Trophoblast cell (in vitro differentiated cells and primary cell): Measurements from ENCODE around the gene RARS1. TPM values are rescaled to one million over a fixed set of nuclear protein-coding genes. Genes with fewer than 3 reads are reported as not detected.

Experiments used
- DNase-seq, 2 donors: peaks; one replicate each; pipeline ENCODE4 v3.0.0-alpha.2; 2016
- H2AFZ ChIP-seq: 2 replicates; pipeline ENCODE4 v1.6.1; 2013; ENCODE audit warnings: low read length, moderate library complexity, mild to moderate bottlenecking; ENCODE audit not compliant: insufficient read depth, poor library complexity
- H2AK5ac ChIP-seq: 2 replicates; pipeline ENCODE4 v1.6.1; 2013; ENCODE audit warnings: mild to moderate bottlenecking, low read length
- H2BK120ac ChIP-seq: 2 replicates; pipeline ENCODE4 v1.6.1; 2013; ENCODE audit warnings: low read length, mild to moderate bottlenecking, moderate library complexity; ENCODE audit not compliant: insufficient read depth, poor library complexity
- H2BK12ac ChIP-seq: 2 replicates; pipeline ENCODE4 v1.6.1; 2013; ENCODE audit warnings: mild to moderate bottlenecking, low read length, moderate library complexity
- H2BK5ac ChIP-seq: 2 replicates; pipeline ENCODE4 v1.6.1; 2013; ENCODE audit warnings: low read length, low read depth, moderate library complexity, mild to moderate bottlenecking; ENCODE audit not compliant: poor library complexity
- H3K14ac ChIP-seq: 2 replicates; pipeline ENCODE4 v1.6.1; 2013; ENCODE audit warnings: mild to moderate bottlenecking, low read length
- H3K18ac ChIP-seq: 2 replicates; pipeline ENCODE4 v1.6.1; 2013; ENCODE audit warnings: mild to moderate bottlenecking, low read length
- H3K23ac ChIP-seq: 2 replicates; pipeline ENCODE4 v1.6.1; 2013; ENCODE audit warnings: low read length
- H3K27ac ChIP-seq: 2 replicates; pipeline ENCODE4 v1.5.1; 2013; ENCODE audit warnings: low read depth, mild to moderate bottlenecking, inconsistent platforms, low read length, moderate library complexity
- H3K27me3 ChIP-seq: 2 replicates; pipeline ENCODE4 v1.6.1; 2013; ENCODE audit warnings: inconsistent platforms, mild to moderate bottlenecking, low read length, moderate library complexity; ENCODE audit not compliant: insufficient read depth
- H3K36me3 ChIP-seq, 2 experiments: 1 replicate in 1 of 2; 2 replicates in 1 of 2; pipeline ENCODE4 v1.6.1; 2013; ENCODE audit warnings: low read length in 2 of 2, mild to moderate bottlenecking in 2 of 2, moderate library complexity in 1 of 2; ENCODE audit not compliant: insufficient read depth in 2 of 2, control insufficient read depth in 1 of 2
- H3K4ac ChIP-seq: 2 replicates; pipeline ENCODE4 v1.6.1; 2013; ENCODE audit warnings: low read depth, mild to moderate bottlenecking, low read length, moderate library complexity
- H3K4me1 ChIP-seq, 2 experiments: 1 replicate in 1 of 2; 2 replicates in 1 of 2; pipeline ENCODE4 v1.6.1; 2013; ENCODE audit warnings: low read length in 2 of 2, mild to moderate bottlenecking in 2 of 2, moderate library complexity in 1 of 2; ENCODE audit not compliant: insufficient read depth in 2 of 2, control insufficient read depth in 1 of 2
- H3K4me2 ChIP-seq: 2 replicates; pipeline ENCODE4 v1.6.1; 2013; ENCODE audit warnings: inconsistent platforms, mild to moderate bottlenecking, low read length, moderate library complexity
- H3K4me3 ChIP-seq: 2 replicates; pipeline ENCODE4 v1.5.1; 2013; ENCODE audit warnings: mild to moderate bottlenecking, low read depth, low read length, inconsistent platforms
- H3K79me1 ChIP-seq: one replicate; pipeline ENCODE4 v1.6.1; 2013; ENCODE audit warnings: low read length
- H3K79me2 ChIP-seq: 2 replicates; pipeline ENCODE4 v1.6.1; 2013; ENCODE audit warnings: low read length, mild to moderate bottlenecking; ENCODE audit not compliant: control insufficient read depth, insufficient read depth, poor library complexity
- H3K9ac ChIP-seq: 2 replicates; pipeline ENCODE4 v1.6.1; 2013; ENCODE audit warnings: mild to moderate bottlenecking, low read length
- H3K9me3 ChIP-seq: 2 replicates; pipeline ENCODE4 v1.6.1; 2013; ENCODE audit warnings: low read depth, mild to moderate bottlenecking, control low read depth, inconsistent platforms, low read length; ENCODE audit not compliant: insufficient read depth
- H4K12ac ChIP-seq: 2 replicates; pipeline ENCODE4 v1.6.1; 2013; ENCODE audit warnings: low read depth, mild to moderate bottlenecking, low read length, moderate library complexity
- H4K8ac ChIP-seq: 2 replicates; pipeline ENCODE4 v1.6.1; 2013; ENCODE audit warnings: low read depth, mild to moderate bottlenecking, low read length, moderate library complexity
- H4K91ac ChIP-seq: one replicate; pipeline ENCODE4 v1.6.1; 2013; ENCODE audit warnings: low read depth, mild to moderate bottlenecking, low read length, moderate library complexity
- WGBS: extraction: QIAGEN DNeasy Blood & Tissue Kit; methylation state at CpG from one replicate; pipeline ENCODE4 v1.1.7; 2013; ENCODE audit warnings: missing lambda C conversion rate; ENCODE audit not compliant: insufficient read length, insufficient coverage; ENCODE audit errors: extremely low coverage; 5-methylcytosine and 5-hydroxymethylcytosine counted together
- polyA plus RNA-seq: library from polyadenylated mRNA; stranded (reverse); fragments of 200-250 nt; gene quantifications from 2 replicates; pipeline ENCODE4 v1.2.3, GENCODE V29; 2013

RARS1 gene
- 86.5 and 89.0 TPM in 2 replicates for polyA plus RNA-seq

DNA sequence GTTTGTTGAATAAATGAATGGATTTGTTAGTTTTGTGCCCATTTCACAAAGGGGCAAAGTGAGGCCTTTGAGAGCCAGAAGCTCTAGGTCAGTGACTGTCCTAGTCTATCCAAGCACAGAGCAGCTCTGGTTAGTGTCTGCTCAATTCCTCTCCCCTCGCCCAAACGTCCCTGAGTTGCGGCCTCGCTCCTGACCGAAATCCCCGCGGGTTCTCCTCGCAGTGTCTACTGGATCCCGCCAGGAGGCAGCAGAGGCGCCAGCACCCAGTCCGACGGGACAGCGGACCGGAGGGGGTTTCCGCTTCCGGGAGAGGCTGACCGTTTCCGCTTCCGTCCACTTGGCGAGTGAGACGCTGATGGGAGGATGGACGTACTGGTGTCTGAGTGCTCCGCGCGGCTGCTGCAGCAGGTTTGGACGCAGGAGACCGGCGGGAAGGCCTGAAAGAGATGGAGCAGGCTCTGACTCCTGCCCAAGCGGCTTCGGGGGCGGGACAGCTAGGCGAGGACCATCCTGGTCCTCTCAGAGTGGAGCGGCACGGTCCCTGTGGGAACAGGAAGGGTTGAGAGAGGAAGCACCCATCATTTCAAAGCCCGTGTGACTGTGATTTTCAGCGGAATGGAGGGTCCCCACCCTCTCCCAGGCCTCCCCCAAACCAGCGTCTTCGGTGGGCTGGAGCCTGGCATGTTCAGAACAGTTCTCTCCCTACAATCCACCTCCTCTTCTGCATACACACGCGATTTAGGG lies at the start of gene RARS1:
TSS of gene RARS1 (plus strand) at position 336 of the 744 bp plus-strand sequence. CDS start at position 364, 28 bp downstream.
- peak; percentile 96 to 97 for DNase-seq
- H3K9me3 ChIP-seq, result no peaks in the 10 kb centered on the region
- peak within 1 kb of the TSS; percentile 78 for H4K12ac ChIP-seq
- H3K9ac ChIP-seq, result peak within 1 kb of the TSS; percentile 59
- H2BK120ac ChIP-seq, result peak within 1 kb of the TSS; percentile 3
- H3K4me2 ChIP-seq, result peak within 1 kb of the TSS; percentile 79
- H4K91ac ChIP-seq, result peak within 1 kb of the TSS; percentile 56
- H3K23ac ChIP-seq, result no peak within 1 kb of the TSS
- peaks cover 15 to 21% of the 10 kb centered on the region in 2 experiments for H3K36me3 ChIP-seq
- H3K27me3 ChIP-seq, result no peaks in the 10 kb centered on the region
- H3K27ac ChIP-seq, result no peak within 1 kb of the TSS
- no CpG with 5 or more reads among the region's 40 CpGs for WGBS
- peak within 1 kb of the TSS; percentile 40 for H3K14ac ChIP-seq
- no peak within 1 kb of the TSS for H2BK5ac ChIP-seq
- no peak within 1 kb of the TSS for H2BK12ac ChIP-seq
- H3K79me2 ChIP-seq, result peaks cover 4% of the 10 kb centered on the region
- H3K4ac ChIP-seq, result peak within 1 kb of the TSS; percentile 18
- peaks cover 3% of the 10 kb centered on the region for H3K79me1 ChIP-seq
- H3K4me3 ChIP-seq, result peak within 1 kb of the TSS; percentile 84
- peak within 1 kb of the TSS; percentile 24 for H3K18ac ChIP-seq
- H4K8ac ChIP-seq, result peak within 1 kb of the TSS; percentile 90
- peak within 1 kb of the TSS; percentile 17 for H2AK5ac ChIP-seq
- H3K4me1 ChIP-seq, result peaks cover 1 to 2% of the 10 kb centered on the region in 2 experiments
- peak within 1 kb of the TSS; percentile 80 for H2AFZ ChIP-seq

GRCh38 chr5:168438349-168438748 lies 47.9 kb upstream of the RARS1 start:
- Histone ChIP-seq H3K4me2 (no peak overlapping the region), H3K27me3 (no peaks in the 10 kb centered on the region), H3K9ac (no peak overlapping the region), H3K27ac (no peak overlapping the region), H3K23ac (no peak overlapping the region), H2AFZ (no peak overlapping the region), H4K8ac (no peak overlapping the region), H2BK120ac (no peak overlapping the region), H2BK12ac (no peak overlapping the region), H2BK5ac (no peak overlapping the region), H3K14ac (no peak overlapping the region), H3K18ac (no peak overlapping the region), H3K9me3 (no peaks in the 10 kb centered on the region), H3K4me3 (no peak overlapping the region), H3K4me1 (peaks cover 0 to 3% of the 10 kb centered on the region in 2 experiments), H3K36me3 (peaks cover 12 to 22% of the 10 kb centered on the region in 2 experiments), H3K4ac (no peak overlapping the region), H4K12ac (no peak overlapping the region), H3K79me2 (no peaks in the 10 kb centered on the region), H2AK5ac (no peak overlapping the region), H4K91ac (no peak overlapping the region), H3K79me1 (no peaks in the 10 kb centered on the region)
- no CpG with 5 or more reads among the region's 5 CpGs for WGBS
- no peak for DNase-seq

DNA sequence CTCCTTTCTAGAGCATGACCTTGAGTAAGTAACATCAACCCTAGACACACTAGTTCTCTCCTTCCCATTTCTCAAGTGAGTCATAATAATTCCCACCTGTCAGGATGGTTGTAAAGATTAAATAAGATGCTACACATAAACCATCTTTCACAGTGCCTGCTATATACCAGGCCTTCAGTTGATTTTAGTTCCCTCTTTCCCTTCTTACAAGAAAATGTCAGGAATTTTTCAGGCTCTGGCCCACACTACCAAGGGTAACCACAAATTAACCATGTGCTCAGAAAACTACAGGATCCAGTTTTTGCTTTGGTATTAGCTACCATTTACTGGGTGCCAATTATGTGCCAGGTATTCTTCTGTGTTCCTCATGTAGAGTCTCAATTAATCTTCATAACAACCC lies 42.7 kb upstream of the RARS1 start:
- no peak overlapping the region for H4K8ac ChIP-seq
- no peak overlapping the region for H3K27ac ChIP-seq
- no peak overlapping the region for H3K23ac ChIP-seq
- peaks cover 2% of the 10 kb centered on the region for H3K79me1 ChIP-seq
- no peak overlapping the region for H2BK12ac ChIP-seq
- no peaks in the 10 kb centered on the region for H3K79me2 ChIP-seq
- no peak overlapping the region for H2AFZ ChIP-seq
- no peak overlapping the region for H2BK120ac ChIP-seq
- no peak overlapping the region for H3K9ac ChIP-seq
- no peak overlapping the region for H3K4me3 ChIP-seq
- no peak overlapping the region for H4K12ac ChIP-seq
- no peak overlapping the region for H2AK5ac ChIP-seq
- no peaks in the 10 kb centered on the region for H3K9me3 ChIP-seq
- no peak overlapping the region for H3K18ac ChIP-seq
- peaks cover 8 to 18% of the 10 kb centered on the region in 2 experiments for H3K36me3 ChIP-seq
- no peak overlapping the region for H3K4me2 ChIP-seq
- no peak overlapping the region for H2BK5ac ChIP-seq
- no peak for DNase-seq
- H4K91ac ChIP-seq, result no peak overlapping the region
- H3K14ac ChIP-seq, result no peak overlapping the region
- no peaks in the 10 kb centered on the region for H3K27me3 ChIP-seq
- peaks cover 0 to 4% of the 10 kb centered on the region in 2 experiments for H3K4me1 ChIP-seq
- no peak overlapping the region for H3K4ac ChIP-seq

- no peak overlapping the region for H3K4me2 ChIP-seq
- H2BK12ac ChIP-seq, result no peak overlapping the region
- H3K79me1 ChIP-seq, result peaks cover 2% of the 10 kb centered on the region
- no peak overlapping the region for H3K18ac ChIP-seq
- no peak overlapping the region for H3K4ac ChIP-seq
- no peak overlapping the region for H4K12ac ChIP-seq
- H3K79me2 ChIP-seq, result no peaks in the 10 kb centered on the region
- H3K4me3 ChIP-seq, result no peak overlapping the region
- H3K23ac ChIP-seq, result no peak overlapping the region
- H2BK120ac ChIP-seq, result no peak overlapping the region
- no peak overlapping the region for H3K14ac ChIP-seq
- H3K27ac ChIP-seq, result no peak overlapping the region
- H3K36me3 ChIP-seq, result peaks cover 8 to 18% of the 10 kb centered on the region in 2 experiments
- no peaks in the 10 kb centered on the region for H3K27me3 ChIP-seq
- H3K4me1 ChIP-seq, result peaks cover 0 to 4% of the 10 kb centered on the region in 2 experiments
- no peak overlapping the region for H2AK5ac ChIP-seq
- H2AFZ ChIP-seq, result no peak overlapping the region
- WGBS, result no CpG with 5 or more reads among the region's 4 CpGs
- no peak overlapping the region for H2BK5ac ChIP-seq
- H4K8ac ChIP-seq, result no peak overlapping the region
- H3K9ac ChIP-seq, result no peak overlapping the region
- DNase-seq, result no peak
- H3K9me3 ChIP-seq, result no peaks in the 10 kb centered on the region
- H4K91ac ChIP-seq, result no peak overlapping the region
These were observed 42.1 kb upstream of the RARS1 start for GRCh38 chr5:168443950-168444700.
